HS-27A (cell line): ENCODE results near the gene CTNNA3.

Source experiments
- DNase-seq: peaks from one replicate; pipeline ENCODE4 v3.0.0-alpha.2; 2012; ENCODE audit warnings: low read depth, missing footprints

The CTNNA3 gene

DNA sequence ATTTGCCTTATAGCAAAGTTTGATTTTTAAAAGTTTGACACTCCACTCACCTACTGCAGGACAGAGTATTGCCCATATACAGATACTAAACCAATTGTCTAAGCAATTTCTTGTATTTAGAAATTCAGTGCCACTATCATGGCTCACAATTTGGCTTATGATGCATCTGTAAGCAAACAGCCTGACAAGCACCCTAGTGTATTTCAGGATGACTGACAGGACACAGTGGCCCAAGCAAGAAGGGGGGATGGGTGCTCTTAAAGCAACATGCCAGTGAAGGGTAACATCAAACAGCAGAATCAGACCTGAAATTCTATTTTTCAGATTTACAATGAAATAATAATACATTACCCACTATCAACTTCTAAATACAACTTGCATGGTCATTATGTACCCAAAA is 30.5 kb downstream of the CTNNA3 start:
- DNase-seq: no peak

GRCh38 chr10:67664942-67665341 is 31.1 kb downstream of the CTNNA3 start:
- no peak for DNase-seq

- DNase-seq: no peak
These were observed 32.4 kb downstream of the CTNNA3 start for GRCh38 chr10:67663449-67664087.

DNA sequence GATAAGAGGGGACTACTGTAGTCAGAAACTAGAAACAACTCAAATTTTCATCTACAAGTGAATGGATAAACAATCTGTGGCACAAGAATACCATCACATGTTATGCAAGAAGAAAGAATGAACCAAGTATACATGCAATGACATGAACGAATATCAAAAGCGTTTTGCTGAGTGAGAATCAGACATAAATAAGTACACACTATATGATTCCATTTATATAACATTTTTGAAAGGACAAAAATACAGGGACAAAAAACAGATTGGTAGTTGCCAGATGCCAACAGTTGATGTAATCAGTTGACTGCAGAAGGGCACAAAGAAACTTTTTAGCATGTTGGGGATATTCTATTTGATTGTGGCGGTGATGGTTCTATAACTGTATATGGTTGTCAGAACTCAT is 33.6 kb downstream of the CTNNA3 start:
- no peak for DNase-seq

GRCh38 chr10:67659497-67659896 is 36.5 kb downstream of the CTNNA3 start:
- DNase-seq: no peak

DNA sequence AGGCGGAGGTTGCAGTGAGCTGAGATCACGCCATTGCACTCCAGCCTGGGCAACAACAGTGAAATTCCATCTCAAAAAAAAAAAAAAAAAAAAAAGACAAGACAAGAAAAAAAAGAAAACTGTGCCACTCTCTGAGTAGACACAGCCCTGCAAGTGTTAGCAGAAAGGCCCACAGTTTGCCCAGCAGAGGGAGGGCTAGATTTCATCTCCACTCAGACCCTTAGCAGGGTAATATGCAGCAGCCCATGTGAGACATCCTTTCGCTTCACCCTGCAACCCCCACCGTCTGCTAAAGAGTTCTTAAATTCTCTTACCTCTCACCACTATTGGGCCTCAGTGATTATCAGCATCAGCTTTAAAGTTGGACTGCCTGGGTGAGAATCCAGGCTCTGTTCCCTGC is 38.2 kb downstream of the CTNNA3 start:
- no peak for DNase-seq

DNA sequence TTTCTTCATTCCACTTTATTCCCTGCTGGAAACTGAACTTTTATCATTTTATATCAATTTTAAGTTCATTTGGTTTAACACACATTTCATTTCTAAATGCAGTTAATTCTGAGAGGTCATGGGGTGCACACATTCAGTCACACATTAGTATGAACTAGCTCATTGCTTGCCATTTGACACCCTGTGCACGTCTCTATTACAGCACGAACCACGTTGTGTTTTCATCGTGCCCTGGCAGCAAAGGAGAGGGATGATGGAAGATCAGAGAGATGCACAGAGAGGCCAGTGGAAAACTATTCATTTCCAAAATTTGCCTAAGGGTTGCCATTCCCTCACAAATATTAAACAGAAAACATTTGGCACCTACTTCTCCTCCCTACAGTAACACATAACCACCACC is 45.4 kb downstream of the CTNNA3 start:
- no peak for DNase-seq

GRCh38 chr10:67648613-67649229 is 47.3 kb downstream of the CTNNA3 start:
- no peak for DNase-seq

GRCh38 chr10:67630904-67631303 is 65.1 kb downstream of the CTNNA3 start:
- DNase-seq: no peak

DNA sequence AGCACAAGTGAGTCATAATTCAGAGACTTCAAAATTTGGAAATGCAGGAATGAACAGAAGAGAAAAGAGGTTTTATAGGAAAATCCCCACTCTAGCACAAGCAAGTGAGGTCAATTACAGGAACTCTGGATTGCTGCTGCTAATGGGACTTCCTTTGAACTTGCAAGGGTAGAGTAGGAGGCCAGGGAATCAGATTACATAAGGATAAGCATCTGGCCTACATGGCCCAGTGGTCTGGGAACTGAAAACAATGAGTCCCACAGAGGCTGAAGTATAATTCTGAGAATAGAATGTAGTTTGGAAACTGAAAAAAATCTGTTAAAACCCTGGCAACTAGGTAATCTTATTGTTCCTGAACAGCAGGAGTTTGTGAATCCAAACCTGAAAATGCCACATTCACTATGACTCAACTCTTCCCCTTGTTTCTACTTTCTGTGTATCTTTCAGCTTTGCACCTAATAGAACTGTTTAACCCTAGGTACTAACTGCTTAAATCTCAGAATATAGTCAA is 66.5 kb downstream of the CTNNA3 start:
- DNase-seq: no peak

- no peak for DNase-seq
These were observed 73.0 kb downstream of the CTNNA3 start for GRCh38 chr10:67622984-67623383.

DNA sequence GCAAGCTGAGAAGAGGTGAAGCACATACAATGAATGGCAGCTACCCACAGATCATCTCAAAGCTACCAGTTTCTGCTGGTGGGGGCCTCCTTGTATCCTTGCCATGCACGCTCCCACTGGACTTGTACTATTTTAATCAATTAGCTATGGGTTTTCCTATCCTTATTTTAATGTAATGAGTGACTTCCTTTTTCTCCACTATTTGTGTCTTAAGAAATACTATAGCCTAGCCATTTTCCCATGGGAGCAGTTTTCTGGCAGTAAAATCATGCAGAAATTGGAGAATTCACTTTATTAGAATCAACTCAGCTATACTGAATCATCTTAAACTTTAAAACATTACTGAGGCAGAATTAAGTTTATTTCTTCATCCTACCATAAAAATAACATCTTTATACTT is 73.5 kb downstream of the CTNNA3 start:
- DNase-seq: no peak

DNA sequence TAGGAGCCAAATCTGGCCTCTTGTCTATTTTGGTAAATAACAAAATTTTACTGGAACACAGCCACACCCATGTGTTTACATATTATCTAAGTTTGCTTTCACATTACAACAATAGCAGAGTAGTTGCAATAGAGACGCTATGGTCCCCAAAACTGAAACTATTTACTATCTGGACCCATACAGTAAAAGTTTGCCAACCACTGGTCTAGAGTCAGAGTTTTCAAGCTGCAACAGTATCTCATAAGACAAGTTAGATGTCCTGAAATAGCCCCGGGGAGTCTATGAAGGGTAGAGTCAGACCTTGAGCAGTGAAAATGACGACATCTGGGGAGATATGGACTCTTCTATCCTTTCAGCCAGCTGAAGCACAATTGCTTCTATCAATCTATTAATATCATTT is 74.2 kb downstream of the CTNNA3 start:
- no peak for DNase-seq

DNA sequence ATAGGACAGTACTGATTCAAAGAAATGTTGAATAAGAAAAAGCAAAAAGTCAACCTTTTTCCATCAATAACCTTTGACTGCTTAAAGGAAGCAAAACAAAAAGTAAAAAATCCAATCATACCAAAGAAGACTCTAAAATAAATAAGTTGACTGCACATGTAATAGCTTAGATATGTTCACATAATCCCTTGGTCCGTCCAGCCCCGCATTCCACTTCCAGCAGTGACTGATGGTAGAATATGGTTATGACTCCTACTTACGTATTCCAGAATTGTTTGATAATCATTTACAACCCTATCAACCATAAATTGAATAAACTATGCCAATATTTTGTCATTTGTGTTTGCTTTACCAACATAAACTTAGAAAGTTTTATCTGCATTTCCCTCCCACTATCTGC is 77.9 kb downstream of the CTNNA3 start:
- no peak for DNase-seq

- DNase-seq: no peak
These were observed 83.1 kb downstream of the CTNNA3 start for GRCh38 chr10:67612577-67613537.

DNA sequence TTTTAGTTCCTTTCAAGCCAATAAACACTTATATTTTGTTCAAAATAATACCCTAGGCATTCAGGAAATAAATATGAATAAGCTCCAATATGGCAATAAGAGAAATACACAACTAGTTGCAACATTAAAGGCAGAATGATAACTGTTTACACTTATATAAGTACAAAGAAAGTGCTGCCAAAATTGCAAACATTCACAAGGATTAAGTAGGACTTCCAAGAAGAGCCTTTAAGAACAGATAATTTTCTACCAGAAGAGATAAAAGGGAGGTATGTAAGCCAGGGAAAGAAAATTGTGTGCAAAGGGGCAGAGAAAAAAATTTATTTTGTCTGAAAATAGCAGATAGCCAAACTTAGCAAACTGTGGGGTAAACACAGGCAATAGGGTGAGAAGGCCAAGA is 83.8 kb downstream of the CTNNA3 start:
- DNase-seq: no peak

DNA sequence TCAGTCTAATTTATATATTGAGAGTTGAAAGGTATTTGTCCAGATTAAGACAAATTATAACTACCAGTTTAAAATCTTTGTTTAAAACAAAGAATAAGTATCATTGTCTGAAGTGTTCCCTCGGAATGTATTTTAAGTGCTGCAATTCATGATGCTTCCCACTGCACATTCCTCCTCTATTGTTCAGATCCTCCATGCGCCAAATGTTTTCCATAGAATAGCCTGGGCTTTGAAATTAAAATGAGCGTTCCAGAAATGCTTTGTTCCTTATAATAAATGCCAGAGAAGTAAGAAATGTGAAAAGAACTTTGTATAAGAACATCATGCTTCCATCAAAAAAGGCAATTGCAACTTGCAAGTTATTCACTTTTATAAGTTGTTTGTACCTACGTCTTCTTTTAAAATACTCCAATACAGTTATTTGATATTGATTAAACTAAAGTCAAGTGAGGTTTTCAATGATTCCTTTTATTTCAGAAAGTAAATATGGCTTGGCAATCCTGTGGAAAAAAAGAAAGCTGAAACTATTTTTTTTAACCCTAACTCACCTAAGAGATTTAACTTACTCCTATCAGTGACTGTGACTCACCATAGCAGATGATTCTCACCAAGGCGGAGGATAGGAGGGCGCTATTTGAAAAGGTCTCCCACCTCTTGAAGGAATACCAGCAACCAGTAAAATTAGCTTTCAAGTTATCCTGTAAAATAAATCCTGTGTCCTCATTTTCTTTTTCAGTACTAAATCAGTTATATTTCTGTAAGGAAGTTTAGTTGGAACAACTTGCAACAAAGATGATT is 85.8 kb downstream of the CTNNA3 start:
- DNase-seq: no peak

DNA sequence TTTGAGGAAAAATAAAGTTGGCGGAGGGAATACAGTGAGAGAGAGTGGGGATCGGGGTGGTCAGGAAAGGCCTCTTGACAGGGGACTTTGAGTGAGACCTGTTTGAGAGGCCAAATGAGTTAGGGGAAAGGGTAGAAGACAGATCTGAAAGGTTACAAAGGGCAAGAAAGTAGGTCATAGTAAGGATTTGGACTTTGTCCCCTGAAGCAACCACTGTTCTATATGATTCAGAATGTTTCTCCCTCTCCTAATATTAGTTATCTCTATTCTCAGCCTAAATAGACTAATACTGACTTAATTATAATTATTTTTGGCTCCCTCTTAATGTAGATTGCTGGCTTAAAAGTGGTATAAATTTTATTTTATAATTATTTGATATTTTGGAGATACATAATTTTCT is 88.0 kb downstream of the CTNNA3 start:
- no peak for DNase-seq

GRCh38 chr10:67607472-67607871 is 88.5 kb downstream of the CTNNA3 start:
- DNase-seq: no peak

DNA sequence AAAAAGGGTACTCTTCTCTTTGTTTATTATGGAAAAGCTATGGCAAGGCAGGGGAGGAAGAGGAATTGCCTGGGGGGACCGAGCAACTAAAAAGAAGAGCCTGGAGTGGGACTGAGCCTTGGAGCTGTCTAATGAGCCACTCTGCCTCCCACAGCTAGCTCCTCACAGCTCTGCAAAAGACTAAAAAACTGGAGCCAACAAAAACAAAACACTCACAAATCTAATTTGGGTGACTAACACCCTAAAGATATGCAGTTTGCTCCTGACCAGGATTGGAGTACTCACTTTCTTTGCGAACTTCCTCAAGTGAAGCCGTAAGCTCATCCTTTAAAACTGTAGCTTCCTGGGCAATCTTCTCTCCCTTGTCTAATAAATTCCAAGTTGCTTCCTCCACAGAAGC is 89.4 kb downstream of the CTNNA3 start:
- no peak for DNase-seq

DNA sequence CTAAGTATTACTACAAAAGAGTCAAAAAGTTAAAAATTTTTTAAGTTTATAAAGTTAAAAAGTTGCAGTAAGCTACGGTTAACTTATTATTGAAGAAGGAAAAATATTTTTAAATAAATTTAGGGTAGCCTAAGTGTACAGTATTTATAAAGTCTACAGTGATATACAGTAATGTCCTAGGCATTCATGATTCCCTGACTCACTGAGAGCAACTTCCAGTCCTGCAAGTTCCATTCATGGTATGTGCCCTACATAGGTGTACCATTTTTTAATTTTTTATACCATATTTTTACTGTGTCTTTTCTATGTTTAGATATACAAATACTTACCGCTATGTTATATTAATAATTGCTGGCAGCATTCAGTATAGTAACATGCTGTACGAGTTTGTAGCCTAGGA is 92.3 kb downstream of the CTNNA3 start:
- no peak for DNase-seq

- DNase-seq: no peak
These were observed 92.9 kb downstream of the CTNNA3 start for GRCh38 chr10:67603086-67603485.
